HCT116 (cell line): ENCODE measurements around the gene PAPPA2.

Source experiments
- CEBPB ChIP-seq: IDR thresholded peaks from 2 replicates; pipeline ENCODE4 v1.6.1; 2012; ENCODE audit warnings: low read depth
- CTCF ChIP-seq, 3 experiments: fragments of 200-600 bp in 1 of 3; sonication (generic) in 1 of 3; IDR thresholded peaks in 2 of 3; conservative IDR thresholded peaks in 1 of 3; 2 replicates each; pipeline ENCODE4 v1.5.1; 2012 to 2017; ENCODE audit warnings: low read depth in 2 of 3, low read length in 2 of 3, antibody characterized with exemption in 1 of 3, borderline replicate concordance in 1 of 3, control low read depth in 1 of 3, mild to moderate bottlenecking in 1 of 3, mixed read lengths in 1 of 3, mixed run types in 1 of 3, moderate library complexity in 1 of 3; ENCODE audit not compliant: insufficient read depth in 1 of 3
- EGR1 ChIP-seq: IDR thresholded peaks from 2 replicates; pipeline ENCODE4 v1.6.1; 2012; ENCODE audit warnings: low read depth
- POLR2A ChIP-seq: IDR thresholded peaks from 2 replicates; pipeline ENCODE4 v1.7.0; 2011; ENCODE audit warnings: borderline replicate concordance; ENCODE audit not compliant: insufficient read depth, insufficient read length; ENCODE audit errors: extremely low read depth
- SP1 ChIP-seq: IDR thresholded peaks from 2 replicates; pipeline ENCODE4 v1.6.1; 2012; ENCODE audit warnings: low read depth

GRCh38 chr1:176796583-176796982 is 333.6 kb downstream of the PAPPA2 start:
- TF ChIP-seq POLR2A (no peak), EGR1 (no peak), CTCF (IDR thresholded peaks at IDR 0.05 in 2 of 3, conservative IDR thresholded peaks at IDR 0.05 in 1 of 3; ENCODE audit: borderline replicate concordance in 1 of 3, insufficient read depth in 1 of 3, low read depth in 2 of 3, low read length in 2 of 3) (no peak), SP1 (no peak), CEBPB (no peak)
